Measurements from ENCODE around the gene HIVEP3.
"Not testable (repeated sequence)": the region's sequence is repeated elsewhere in the genome, so short reads cannot be mapped to it uniquely, and the experiment has no call there.

DNA sequence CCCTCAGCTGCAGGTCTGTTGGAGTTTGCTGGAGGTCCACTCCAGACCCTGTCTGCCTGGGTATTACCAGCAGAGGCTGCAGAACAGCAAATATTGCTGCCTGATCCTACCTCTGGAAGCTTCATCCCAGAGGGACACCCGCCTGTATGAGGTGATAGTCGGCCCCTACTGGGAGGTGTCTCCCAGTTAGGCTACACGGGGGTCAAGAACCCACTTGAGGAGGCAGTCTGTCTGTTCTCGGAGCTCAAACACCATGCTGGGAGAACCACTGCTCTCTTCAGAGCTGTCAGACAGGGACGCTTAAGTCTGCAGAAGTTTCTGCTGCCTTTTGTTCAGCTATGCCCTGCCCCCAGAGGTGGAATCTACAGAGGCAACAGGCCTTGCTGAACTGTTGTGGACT, 364.0 kb downstream of the HIVEP3 start:
- TF ChIP-seq POLR2A (IDR thresholded peaks at IDR 0.05): not testable (repeated sequence)
- TF ChIP-seq, protein P1, sequence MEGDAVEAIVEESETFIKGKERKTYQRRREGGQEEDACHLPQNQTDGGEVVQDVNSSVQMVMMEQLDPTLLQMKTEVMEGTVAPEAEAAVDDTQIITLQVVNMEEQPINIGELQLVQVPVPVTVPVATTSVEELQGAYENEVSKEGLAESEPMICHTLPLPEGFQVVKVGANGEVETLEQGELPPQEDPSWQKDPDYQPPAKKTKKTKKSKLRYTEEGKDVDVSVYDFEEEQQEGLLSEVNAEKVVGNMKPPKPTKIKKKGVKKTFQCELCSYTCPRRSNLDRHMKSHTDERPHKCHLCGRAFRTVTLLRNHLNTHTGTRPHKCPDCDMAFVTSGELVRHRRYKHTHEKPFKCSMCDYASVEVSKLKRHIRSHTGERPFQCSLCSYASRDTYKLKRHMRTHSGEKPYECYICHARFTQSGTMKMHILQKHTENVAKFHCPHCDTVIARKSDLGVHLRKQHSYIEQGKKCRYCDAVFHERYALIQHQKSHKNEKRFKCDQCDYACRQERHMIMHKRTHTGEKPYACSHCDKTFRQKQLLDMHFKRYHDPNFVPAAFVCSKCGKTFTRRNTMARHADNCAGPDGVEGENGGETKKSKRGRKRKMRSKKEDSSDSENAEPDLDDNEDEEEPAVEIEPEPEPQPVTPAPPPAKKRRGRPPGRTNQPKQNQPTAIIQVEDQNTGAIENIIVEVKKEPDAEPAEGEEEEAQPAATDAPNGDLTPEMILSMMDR (IDR thresholded peaks at IDR 0.05): not testable (repeated sequence)

Measured in body of pancreas (tissue), 4 donors.